ENCODE results near the gene CABYR. TPM values are rescaled to one million over a fixed set of nuclear protein-coding genes. Genes with fewer than 3 reads are reported as not detected.

The CABYR gene
- polyA plus RNA-seq, 1 of the 3 experiments (the other 2 are of a cell fraction): 15.2 TPM

DNA sequence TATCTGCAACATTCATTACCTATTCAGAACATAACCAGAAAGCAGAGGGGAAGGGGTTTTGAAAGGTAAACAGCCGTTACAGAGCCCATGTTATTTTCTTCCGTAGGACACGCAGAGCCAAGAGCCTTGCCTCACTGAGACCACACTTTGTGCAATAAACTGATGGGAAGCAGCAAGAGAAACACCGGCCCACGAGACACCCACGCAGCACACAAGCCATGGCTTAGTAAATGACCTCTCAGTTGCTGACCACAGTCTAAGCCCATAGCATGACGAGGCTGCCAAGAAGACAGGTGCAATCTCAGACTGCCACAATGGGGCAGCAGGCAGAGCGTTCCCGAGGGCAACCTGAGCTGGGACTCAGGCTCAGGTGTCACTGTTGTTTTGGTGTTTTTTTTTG is 59.6 kb downstream of the CABYR start (continued):
- TF ChIP-seq, protein P1, sequence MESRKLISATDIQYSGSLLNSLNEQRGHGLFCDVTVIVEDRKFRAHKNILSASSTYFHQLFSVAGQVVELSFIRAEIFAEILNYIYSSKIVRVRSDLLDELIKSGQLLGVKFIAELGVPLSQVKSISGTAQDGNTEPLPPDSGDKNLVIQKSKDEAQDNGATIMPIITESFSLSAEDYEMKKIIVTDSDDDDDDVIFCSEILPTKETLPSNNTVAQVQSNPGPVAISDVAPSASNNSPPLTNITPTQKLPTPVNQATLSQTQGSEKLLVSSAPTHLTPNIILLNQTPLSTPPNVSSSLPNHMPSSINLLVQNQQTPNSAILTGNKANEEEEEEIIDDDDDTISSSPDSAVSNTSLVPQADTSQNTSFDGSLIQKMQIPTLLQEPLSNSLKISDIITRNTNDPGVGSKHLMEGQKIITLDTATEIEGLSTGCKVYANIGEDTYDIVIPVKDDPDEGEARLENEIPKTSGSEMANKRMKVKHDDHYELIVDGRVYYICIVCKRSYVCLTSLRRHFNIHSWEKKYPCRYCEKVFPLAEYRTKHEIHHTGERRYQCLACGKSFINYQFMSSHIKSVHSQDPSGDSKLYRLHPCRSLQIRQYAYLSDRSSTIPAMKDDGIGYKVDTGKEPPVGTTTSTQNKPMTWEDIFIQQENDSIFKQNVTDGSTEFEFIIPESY (IDR thresholded peaks at IDR 0.05; ENCODE audit: borderline replicate concordance, low read depth): no peak
- TF ChIP-seq SIN3A (IDR thresholded peaks at IDR 0.05; ENCODE audit: borderline replicate concordance, low read depth, low read length) (no peak), NFIC (IDR thresholded peaks at IDR 0.05; ENCODE audit: borderline replicate concordance) (no peak), GABPA (IDR thresholded peaks at IDR 0.05; ENCODE audit: low read depth) (no peak), NRF1 (IDR thresholded peaks at IDR 0.05; ENCODE audit: low read depth, low read length) (no peak), YY1 (IDR thresholded peaks at IDR 0.05; ENCODE audit: low read depth) (no peak)
- TF ChIP-seq, protein P2, sequence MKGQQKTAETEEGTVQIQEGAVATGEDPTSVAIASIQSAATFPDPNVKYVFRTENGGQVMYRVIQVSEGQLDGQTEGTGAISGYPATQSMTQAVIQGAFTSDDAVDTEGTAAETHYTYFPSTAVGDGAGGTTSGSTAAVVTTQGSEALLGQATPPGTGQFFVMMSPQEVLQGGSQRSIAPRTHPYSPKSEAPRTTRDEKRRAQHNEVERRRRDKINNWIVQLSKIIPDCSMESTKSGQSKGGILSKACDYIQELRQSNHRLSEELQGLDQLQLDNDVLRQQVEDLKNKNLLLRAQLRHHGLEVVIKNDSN (IDR thresholded peaks at IDR 0.05; ENCODE audit: borderline replicate concordance, low read depth): no peak
- TF ChIP-seq, protein P3, sequence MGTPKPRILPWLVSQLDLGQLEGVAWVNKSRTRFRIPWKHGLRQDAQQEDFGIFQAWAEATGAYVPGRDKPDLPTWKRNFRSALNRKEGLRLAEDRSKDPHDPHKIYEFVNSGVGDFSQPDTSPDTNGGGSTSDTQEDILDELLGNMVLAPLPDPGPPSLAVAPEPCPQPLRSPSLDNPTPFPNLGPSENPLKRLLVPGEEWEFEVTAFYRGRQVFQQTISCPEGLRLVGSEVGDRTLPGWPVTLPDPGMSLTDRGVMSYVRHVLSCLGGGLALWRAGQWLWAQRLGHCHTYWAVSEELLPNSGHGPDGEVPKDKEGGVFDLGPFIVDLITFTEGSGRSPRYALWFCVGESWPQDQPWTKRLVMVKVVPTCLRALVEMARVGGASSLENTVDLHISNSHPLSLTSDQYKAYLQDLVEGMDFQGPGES (IDR thresholded peaks at IDR 0.05; ENCODE audit: low read depth, low read length): no peak

DNA sequence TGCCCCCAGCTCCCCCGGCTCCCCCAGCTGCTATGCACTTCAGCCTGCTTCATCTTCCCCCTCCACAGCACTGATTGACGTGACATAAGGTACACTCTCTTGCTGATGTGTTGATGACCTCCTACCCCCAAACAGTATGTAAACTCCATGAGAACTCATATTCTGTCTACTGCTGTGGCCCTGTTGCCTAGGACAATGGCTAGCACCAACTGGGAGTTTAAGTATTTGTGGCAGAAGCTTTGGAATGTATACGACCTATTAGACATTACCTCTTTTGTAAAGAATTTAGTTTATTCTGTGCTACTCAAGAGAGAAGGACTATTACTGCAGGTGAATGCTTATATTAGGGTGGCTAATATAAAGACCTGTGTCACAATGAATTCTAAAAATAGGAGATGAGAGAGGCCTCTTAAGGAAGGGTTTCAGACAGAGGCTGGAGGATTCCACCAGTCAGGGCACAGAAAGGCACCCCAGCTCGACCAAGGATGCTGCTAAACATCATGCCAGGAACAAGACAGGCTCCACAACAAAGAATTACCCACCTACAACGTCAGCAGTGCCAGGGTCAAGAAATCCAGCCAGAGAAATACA is 60.6 kb downstream of the CABYR start:
- no peak overlapping the region for H3K4me3 ChIP-seq (ENCODE audit: low read depth in 2 of 2, low read length in 1 of 2)
- ChIA-PET POLR2A (no interaction called here), CTCF (interaction anchor here (0.9 kb wide), 2 partner anchors 23 to 24 kb away, joined by 3 read pairs; no protein-coding TSS in a partner anchor)

More for the DNA sequence above, 60.6 kb downstream of the CABYR start:
- no peak for DNase-seq
- Histone ChIP-seq H3K9ac (no peak overlapping the region), H3K36me3 (replicated peaks in 1 of 2; ENCODE audit: control insufficient read depth in 1 of 2, insufficient read depth in 2 of 2, low read length in 1 of 2) (peaks cover 0 to 2% of the 10 kb centered on the region in 2 experiments), H3K4me2 (no peak overlapping the region), H2AFZ (ENCODE audit: low read depth) (no peak overlapping the region), H3K79me2 (ENCODE audit: insufficient read depth) (no peaks in the 10 kb centered on the region), H3K4me1 (ENCODE audit: control insufficient read depth in 1 of 2, insufficient read depth in 2 of 2, low read depth in 1 of 2, low read length in 1 of 2) (no peaks in the 10 kb centered on the region), H3K9me2 (no peaks in the 10 kb centered on the region), H3K9me3 (no peaks in the 10 kb centered on the region), H4K20me1 (ENCODE audit: insufficient read depth) (no peaks in the 10 kb centered on the region), H3F3A (replicated peaks; ENCODE audit: insufficient read depth) (peaks cover 3% of the 10 kb centered on the region), H3K27me3 (ENCODE audit: insufficient read depth) (no peaks in the 10 kb centered on the region), H3K27ac (ENCODE audit: low read depth in 2 of 2, low read length in 1 of 2) (no peak overlapping the region)
- no peak for TF ChIP-seq MEF2A (IDR thresholded peaks at IDR 0.05; ENCODE audit: borderline replicate concordance, low read depth)
- TF ChIP-seq RFX5 (IDR thresholded peaks at IDR 0.05; ENCODE audit: low read length): no peak
- no peak for TF ChIP-seq FOXJ3 (CRISPR knock-in tag; IDR thresholded peaks at IDR 0.05)
- 81% methylated on average over 4 of the region's 5 CpGs for WGBS (ENCODE audit: low lambda C conversion rate)
